Stimulated activated CD4-positive, alpha-beta T cell treated with anti-CD3 and anti-CD28 coated beads, Interleukin-1b, Interleukin-23, amount 100 ng/mL, for 1 hour (primary cell): ENCODE data around the gene PHKA2.

Experiments used
- DNase-seq, 2 donors: peaks; one replicate each; pipeline ENCODE4 v3.0.0-alpha.2; 2020; ENCODE audit warnings: low read depth in 2 of 2

Gene PHKA2

DNA sequence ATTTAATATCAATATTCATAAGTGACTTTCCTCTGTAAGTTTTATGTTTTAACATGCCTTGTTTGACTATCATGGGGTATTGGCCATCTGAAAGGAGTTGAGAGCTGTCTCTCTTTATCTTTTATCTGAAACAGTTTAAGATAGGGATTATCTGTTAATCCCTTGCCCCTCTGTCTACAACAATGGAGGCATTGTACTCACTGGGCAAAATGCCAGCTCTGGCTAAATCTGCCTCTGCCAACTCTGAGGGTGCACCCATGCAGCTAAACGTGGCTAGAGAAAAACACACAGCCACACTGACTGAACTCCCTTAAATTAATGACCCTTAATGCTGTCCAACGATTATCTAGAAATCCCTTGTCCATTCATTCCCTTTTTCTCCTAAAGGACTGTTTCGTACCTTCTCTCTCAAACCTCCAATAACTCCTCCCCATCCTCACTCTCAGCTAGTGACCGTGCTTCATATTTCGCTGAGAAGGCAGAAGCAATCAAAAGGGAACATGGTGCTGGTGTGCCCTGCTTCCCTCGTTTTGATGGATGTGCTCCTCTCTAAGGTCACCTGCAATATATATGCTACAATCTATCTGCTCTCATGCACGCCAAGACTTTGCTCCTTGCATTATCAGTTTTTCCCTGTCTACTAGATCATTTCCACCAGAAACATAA, 10.3 kb downstream of the PHKA2 start:
- DNase-seq = no peak

GRCh38 chrX:18971506-18971905, 12.4 kb downstream of the PHKA2 start:
- no peak for DNase-seq

- no peak for DNase-seq
These were observed 13.4 kb downstream of the PHKA2 start for GRCh38 chrX:18970465-18970864.

- no peak for DNase-seq
These were observed 17.3 kb downstream of the PHKA2 start for GRCh38 chrX:18966624-18967023.

- DNase-seq = no peak
These were observed 19.0 kb downstream of the PHKA2 start for GRCh38 chrX:18964901-18965300.

- DNase-seq = no peak
These were observed 19.9 kb downstream of the PHKA2 start for GRCh38 chrX:18964026-18964425.

DNA sequence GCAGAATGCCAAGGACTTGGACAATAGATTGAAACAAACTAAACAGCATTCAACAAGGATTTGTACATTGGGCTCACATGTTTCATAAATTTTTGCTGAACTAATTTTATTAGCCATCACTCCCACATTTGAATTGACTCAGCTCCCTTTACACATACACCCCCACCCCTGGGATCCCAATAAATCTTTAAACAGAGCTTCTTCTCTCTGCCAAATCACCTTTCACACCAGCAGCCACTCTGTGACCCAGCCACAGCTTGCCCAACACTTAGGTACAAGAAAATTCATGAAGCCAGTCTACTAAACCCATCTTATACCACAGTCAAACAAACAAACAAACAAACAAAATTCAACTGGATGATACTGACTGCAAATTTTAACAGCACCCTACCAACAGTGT, 21.6 kb downstream of the PHKA2 start:
- DNase-seq = no peak

GRCh38 chrX:18961686-18962085, 22.2 kb downstream of the PHKA2 start:
- DNase-seq = no peak

- DNase-seq = no peak
These were observed 27.4 kb downstream of the PHKA2 start for GRCh38 chrX:18956303-18957032.

DNA sequence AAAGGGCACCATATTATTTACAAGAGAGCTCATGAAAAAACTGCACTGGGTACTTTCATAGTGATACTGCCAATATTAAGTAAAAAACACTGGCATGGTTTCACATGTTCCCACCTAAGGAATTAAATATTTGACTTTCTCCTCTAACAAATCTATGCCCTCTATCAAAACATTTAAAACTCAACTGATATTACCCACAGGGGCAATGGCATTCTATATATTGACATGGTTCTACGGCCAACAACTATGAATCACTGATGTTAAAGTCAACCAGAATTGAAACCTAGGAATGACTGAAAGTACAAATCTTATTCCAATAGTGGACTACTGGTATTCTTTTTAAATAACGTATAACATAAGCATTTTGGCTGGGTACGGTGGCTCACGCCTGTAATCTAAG, 28.2 kb downstream of the PHKA2 start:
- no peak for DNase-seq

DNA sequence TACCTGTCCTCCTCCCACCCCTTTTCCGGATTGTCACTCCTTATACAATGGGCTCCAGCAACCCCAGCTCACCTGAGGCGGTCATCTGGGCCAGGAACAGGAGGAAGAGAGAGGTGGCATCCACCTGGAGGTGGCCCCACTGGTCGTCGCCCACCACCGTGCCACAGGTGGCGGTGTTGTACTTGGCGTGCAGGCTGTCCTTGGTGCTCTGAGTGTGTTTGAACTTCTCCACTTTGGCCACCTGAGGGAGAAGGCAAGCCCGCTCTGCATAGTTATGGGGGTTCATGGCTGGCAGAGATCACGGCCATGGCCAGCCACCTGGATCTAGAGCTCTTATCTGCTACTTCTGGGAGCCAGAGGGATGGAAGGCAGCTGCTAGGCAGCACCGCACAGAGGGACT, 32.9 kb downstream of the PHKA2 start:
- DNase-seq = no peak

DNA sequence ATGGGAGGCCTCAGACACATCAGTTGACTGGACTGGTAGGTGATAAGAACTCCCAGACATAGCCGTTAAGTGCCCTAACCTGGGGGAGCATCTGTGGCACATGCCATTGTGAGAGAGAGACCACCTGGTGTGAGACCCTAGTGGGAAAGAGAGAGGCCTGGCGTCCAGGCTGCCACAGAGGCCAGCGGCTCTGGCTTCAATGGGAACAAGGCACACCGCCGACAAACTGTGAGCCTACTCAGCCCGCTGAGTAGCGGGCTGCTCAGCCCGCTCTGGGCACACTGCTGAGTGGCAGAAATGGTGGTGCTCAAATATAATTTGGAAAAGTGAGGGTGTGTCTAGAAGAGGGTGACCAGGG, 34.0 kb downstream of the PHKA2 start:
- DNase-seq = no peak

DNA sequence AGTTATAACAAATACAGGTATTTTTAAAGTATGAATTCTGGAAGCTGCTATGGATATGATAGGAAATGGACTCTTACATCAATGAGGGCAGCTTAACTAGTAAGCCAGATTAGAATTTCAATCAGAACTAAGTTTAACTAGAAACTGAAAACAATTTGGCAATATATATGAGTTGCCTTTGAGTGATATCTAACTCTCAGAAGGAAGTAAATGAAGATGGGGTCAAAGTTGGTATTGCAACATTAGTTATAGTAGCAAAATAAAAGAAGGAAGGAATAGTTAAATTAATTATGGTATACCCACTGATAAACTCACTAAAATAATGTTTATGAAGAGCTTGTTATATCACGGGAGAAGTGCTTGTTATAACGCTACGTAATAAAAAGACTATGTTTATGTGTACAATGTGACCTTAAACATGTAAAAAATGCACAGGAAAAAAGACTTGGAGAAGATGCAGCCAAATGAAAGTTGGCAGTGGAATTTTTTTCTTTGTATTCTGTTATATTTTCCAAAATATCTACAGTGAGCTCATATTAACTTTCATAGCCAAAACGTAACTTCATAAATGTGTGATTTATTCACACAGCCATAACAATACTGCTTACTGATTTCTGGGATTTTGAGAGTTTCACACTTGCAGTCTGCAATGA, 34.5 kb downstream of the PHKA2 start:
- no peak for DNase-seq

GRCh38 chrX:18946611-18947010, 37.3 kb downstream of the PHKA2 start:
- no peak for DNase-seq

DNA sequence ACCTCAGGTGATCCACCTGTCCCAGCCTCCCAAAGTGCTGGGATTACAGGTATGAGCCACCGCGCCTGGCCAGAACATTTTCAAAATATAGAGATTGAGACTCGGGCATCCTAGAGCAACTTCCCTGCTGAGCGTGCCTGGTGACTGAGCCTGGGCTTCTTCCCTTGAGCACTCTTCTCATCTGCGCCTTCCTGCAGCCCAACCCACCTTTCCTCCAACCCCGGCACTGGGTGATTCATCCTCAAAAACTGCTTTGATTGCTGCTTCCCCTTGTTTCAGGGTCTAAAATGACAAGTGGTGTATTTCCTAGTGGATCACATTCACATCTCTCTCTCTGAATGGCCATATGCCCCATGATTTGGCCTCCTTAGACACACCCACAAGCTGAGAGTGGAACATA, 37.8 kb downstream of the PHKA2 start:
- DNase-seq = no peak

DNA sequence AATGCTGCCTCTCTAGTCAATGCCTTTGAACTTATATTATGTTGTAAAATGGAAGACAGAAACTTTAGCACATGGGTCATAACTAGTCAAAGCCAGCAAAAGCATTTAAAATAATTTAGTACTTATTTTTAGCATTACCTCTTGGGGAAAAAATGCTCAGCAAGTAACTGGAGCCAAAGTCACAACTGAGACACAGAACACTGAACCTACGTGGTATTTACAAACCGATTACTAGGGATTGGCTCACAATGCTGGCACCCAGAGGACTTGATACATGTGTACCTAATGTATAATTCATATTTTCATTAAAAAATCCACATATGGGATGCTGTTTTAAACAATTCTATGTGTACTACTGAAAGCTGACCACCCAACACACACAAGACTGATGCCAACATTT, 38.4 kb downstream of the PHKA2 start:
- no peak for DNase-seq

GRCh38 chrX:18944482-18944881, 39.4 kb downstream of the PHKA2 start:
- DNase-seq = no peak

- DNase-seq = no peak
These were observed 42.0 kb downstream of the PHKA2 start for GRCh38 chrX:18941896-18942295.

DNA sequence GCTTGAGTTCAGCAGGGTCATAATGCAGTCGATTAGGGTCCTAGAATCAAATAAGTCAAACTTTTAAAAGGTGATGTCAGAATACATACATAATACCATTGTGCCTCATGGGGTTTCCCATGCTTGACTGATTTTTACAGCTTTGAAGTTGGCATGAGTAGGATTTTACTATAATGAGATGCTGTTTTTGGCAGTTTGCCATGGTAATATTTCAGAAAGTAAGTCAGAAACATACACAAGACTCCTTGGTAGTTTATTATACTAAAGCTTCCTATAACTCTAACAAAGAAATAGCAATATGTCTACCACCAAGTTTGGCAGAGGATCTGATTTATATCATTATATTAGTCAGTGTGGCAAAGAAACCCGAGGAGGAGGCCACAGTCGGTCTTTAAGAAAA, 45.2 kb downstream of the PHKA2 start:
- no peak for DNase-seq

DNA sequence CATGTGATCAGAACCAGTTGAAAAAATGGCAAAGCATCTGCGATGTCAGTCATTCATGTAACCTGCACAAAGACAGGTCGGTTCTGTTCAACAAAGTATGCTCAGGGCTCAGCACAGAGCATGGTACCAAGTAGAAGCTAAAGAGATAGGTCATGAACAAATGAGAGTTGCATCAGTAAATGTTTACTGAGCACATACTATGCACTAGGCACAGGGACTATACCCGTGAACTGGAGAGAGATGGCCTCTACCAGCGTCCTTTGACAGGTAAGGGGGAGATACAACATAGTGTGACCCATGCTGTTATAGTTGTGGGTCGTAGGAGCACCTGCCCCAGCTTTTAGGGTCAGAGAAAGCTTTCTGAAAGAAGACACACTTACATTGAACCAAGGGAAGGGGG, 46.7 kb downstream of the PHKA2 start:
- DNase-seq = no peak

DNA sequence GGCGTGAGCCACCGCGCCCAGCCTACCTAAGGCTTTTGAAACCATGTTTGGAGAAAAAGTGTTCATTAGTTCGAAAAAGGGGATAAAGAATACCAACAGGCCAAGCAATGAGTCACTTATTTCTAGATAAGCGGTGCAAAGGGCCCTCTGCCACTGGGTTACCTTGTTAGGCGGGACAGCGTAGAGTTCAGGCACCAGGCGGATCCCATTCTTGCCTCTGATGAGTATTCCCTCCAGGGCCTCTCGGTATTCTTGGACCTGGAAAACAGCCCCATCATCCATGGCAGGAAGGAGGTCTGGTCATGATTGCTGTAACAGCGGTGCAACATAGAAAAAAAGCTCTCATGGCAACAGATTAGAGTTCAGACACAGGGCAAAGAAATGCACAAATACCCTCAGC, 48.0 kb downstream of the PHKA2 start:
- DNase-seq = no peak

DNA sequence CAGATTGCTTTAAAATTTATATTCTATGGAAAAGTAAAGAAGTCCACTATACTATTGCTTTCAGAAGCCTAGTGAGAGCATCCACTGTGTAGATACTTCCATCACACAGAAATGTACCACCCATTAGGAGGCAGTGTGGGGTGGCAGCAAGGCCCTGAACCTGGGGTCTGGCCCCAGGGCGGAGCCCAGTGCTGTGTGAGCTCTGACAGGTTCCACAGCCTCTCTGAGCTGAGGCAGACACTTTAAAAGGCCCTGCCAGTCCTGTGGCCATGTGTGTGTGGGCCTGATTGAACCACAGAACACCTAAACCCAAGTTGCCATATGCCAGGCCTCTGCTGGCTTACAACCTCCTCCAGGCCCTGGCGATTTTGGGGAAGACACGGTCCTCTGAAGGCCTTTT, 49.2 kb downstream of the PHKA2 start:
- no peak for DNase-seq

DNA sequence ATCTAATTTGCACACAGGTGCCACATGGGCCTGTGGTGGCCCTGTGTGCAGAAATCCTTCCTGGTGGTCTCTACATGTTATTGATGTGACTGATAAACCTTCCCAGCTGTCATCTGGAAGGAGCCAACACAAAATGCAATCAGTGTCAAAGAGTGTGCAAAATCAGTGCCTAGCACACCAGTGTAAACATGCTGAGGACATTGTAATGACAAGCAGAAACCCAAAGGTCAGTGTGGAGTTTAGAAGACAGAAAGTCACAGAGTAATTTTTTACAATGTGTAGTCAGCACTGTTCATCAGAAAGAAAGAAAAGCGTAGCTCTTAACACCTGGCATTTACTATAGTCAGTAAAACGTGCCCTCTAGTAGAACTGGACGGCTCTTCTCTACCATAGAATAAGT, 50.3 kb downstream of the PHKA2 start:
- no peak for DNase-seq
